Fibroblast of lung (primary cell): Measurements from ENCODE around the gene TIMP2.

Experiments used
- CTCF ChIP-seq, 2 donors: IDR thresholded peaks in 1 of 2; conservative IDR thresholded peaks in 1 of 2; 1 replicate in 1 of 2; 2 replicates in 1 of 2; pipeline ENCODE4 v1.5.1; 2011 to 2012; ENCODE audit warnings: low read length in 2 of 2, control low read depth in 1 of 2, inconsistent platforms in 1 of 2, low read depth in 1 of 2, mild to moderate bottlenecking in 1 of 2
- EZH2 ChIP-seq: IDR thresholded peaks from 2 replicates; pipeline ENCODE4 v1.5.1; 2012; ENCODE audit warnings: low read length, control low read depth, mild to moderate bottlenecking; ENCODE audit errors: missing control alignments

- TF ChIP-seq CTCF (conservative IDR thresholded peaks at IDR 0.05 in 1 of 2, IDR thresholded peaks at IDR 0.05 in 1 of 2; ENCODE audit: low read depth in 1 of 2, low read length in 2 of 2) (no peak), EZH2 (no peak)
Measured at GRCh38 chr17:78896834-78897663, 28.1 kb downstream of the TIMP2 start.
